ENCODE results near the gene SLC4A4.
A peak's percentile ranks its signal among the peaks of the same experiment; 100 is the strongest.

SLC4A4 gene

DNA sequence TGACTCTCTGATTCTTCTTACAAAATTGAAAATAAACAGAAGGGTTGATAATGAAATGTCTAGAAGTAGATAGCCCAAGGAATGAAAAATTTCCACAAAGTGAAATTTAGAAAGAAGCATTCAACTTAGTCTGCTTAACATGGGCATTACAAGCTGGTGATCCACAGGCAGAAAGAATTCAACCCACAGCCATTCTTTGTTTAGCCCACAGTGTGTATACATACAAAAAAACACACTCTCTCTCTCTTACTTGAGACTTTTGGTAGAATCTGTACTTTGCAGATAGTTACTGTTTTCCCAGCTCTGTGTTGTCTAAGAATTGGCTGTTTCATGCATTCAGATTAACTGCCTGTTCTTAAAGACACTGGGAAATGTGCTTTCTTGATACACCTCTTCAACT is 159.8 kb downstream of the SLC4A4 start:
- Histone ChIP-seq H3K27me3 (ENCODE audit: insufficient read depth, low read length) (no peaks in the 10 kb centered on the region), H3K4me1 (ENCODE audit: insufficient read depth, low read length) (no peaks in the 10 kb centered on the region), H3K9me3 (ENCODE audit: insufficient read depth, low read depth, low read length) (no peaks in the 10 kb centered on the region), H3K4me3 (ENCODE audit: low read length) (no peak overlapping the region), H3K36me3 (ENCODE audit: insufficient read depth, low read length) (no peaks in the 10 kb centered on the region), H3K9ac (ENCODE audit: low read depth, low read length) (no peak overlapping the region), H3K27ac (ENCODE audit: low read depth, low read length) (no peak overlapping the region)

DNA sequence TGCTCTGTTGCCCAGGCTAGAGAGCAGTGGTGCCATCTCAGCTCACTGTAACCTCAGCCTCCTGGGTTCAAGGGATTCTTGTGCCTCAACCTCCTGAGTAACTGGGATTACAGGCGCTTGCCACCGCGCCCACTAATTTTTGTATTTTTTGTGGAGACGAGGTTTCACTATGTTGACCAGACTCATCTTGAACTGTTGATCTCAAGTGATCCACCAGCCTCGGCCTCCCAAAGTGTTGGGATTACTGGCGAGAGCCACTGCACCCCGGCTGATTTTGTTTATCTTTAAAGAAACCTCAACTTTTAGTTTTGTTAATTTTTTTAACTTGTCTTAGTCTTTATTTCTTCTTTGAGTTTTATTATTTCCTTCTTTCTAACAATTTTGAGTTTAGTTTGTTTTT is 163.2 kb downstream of the SLC4A4 start:
- Histone ChIP-seq H3K9me3 (ENCODE audit: insufficient read depth, low read depth, low read length) (no peaks in the 10 kb centered on the region), H3K36me3 (ENCODE audit: insufficient read depth, low read length) (no peaks in the 10 kb centered on the region), H3K27ac (ENCODE audit: low read depth, low read length) (no peak overlapping the region), H3K9ac (ENCODE audit: low read depth, low read length) (no peak overlapping the region), H3K4me1 (ENCODE audit: insufficient read depth, low read length) (no peaks in the 10 kb centered on the region), H3K4me3 (ENCODE audit: low read length) (no peak overlapping the region), H3K27me3 (ENCODE audit: insufficient read depth, low read length) (no peaks in the 10 kb centered on the region)
- WGBS = 98% methylated on average over 7 of the region's 7 CpGs

DNA sequence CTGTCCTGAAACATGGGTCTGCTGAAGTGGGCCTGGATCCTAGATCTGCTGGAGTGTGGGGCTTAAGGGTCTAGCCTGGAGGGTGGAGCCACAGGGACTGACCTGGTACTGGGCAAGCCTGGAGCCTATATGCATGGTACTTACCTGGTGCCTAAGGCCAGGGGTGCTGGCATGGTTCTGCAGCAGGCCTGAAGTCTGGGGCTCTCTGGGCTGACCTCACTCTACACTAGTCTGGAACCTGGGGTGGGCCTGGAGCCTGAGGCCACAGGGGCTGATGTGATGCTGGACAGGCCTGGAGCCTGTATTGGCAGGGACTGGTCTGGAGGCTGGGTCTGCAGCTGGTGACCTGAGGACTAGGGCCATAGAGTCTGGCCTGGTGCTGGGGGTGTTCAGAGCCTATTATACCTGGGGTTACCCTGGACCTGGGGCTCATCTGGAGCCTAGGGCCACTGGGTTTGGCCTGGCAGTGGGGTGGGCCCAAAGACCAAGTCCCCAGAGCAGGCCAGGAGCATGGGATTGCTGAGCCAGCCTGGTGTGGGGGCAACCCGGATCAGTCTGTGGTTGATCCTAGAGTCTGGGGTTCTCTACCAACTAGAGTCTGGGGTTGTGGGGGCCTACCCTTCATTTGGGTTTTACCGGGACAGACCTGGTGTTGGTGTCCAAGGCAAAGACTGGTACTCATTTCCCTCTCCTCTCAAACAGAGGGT is 179.6 kb downstream of the SLC4A4 start:
- Histone ChIP-seq H3K27ac (ENCODE audit: low read depth, low read length) (no peak overlapping the region), H3K9ac (ENCODE audit: low read depth, low read length) (no peak overlapping the region), H3K36me3 (ENCODE audit: insufficient read depth, low read length) (no peaks in the 10 kb centered on the region), H3K4me3 (ENCODE audit: low read length) (no peak overlapping the region), H3K9me3 (ENCODE audit: insufficient read depth, low read depth, low read length) (no peaks in the 10 kb centered on the region), H3K4me1 (ENCODE audit: insufficient read depth, low read length) (no peaks in the 10 kb centered on the region), H3K27me3 (ENCODE audit: insufficient read depth, low read length) (no peaks in the 10 kb centered on the region)
- WGBS = 93% methylated on average over 2 of the region's 2 CpGs

DNA sequence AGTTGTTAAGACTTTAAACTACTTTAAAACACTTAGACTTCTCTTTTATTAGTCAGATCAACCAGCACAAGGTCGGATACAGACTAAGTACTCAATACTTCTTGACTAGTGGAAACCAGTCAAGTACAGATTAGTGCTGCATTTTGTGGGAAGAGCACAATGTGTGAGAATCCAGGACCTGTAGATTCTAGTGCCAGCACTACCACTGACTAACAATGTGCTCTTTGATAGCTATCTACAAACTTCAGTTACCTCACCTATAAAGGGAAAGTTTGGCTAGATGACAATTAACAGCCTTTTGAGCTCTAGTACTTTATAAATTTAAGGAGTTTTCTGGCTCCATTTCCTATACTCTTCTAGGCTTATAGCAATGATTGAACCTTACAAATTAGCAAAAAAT is 181.5 kb downstream of the SLC4A4 start:
- WGBS = 92% methylated on average over 1 of the region's 1 CpG
- H3K27me3 ChIP-seq (ENCODE audit: insufficient read depth, low read length) = no peaks in the 10 kb centered on the region
- no peaks in the 10 kb centered on the region for H3K4me1 ChIP-seq (ENCODE audit: insufficient read depth, low read length)
- H3K9ac ChIP-seq (ENCODE audit: low read depth, low read length) = no peak overlapping the region
- H3K36me3 ChIP-seq (ENCODE audit: insufficient read depth, low read length) = no peaks in the 10 kb centered on the region
- H3K27ac ChIP-seq (ENCODE audit: low read depth, low read length) = no peak overlapping the region
- H3K4me3 ChIP-seq (ENCODE audit: low read length) = no peak overlapping the region
- H3K9me3 ChIP-seq (ENCODE audit: insufficient read depth, low read depth, low read length) = no peaks in the 10 kb centered on the region

DNA sequence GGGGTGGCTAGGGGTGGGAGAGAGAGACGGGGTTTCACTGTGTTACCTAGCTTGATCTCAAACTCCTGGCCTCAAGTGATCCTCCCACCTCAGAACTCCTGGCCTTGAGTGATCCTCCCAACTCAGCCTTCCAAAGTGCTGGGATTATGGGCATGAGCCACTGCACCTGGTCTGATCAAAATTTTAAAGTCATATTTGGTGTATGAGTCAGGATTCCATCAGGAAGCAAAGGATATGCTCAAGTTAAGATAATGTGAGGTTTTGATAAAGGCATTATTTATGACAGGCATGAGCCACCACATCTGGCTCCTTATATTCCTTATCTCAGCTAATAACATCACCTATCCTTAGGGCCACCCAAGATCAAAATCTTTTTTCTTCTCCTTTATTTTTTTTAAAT is 182.0 kb downstream of the SLC4A4 start:
- Histone ChIP-seq H3K4me3 (ENCODE audit: low read length) (no peak overlapping the region), H3K36me3 (ENCODE audit: insufficient read depth, low read length) (no peaks in the 10 kb centered on the region), H3K4me1 (ENCODE audit: insufficient read depth, low read length) (no peaks in the 10 kb centered on the region), H3K9ac (ENCODE audit: low read depth, low read length) (no peak overlapping the region), H3K9me3 (ENCODE audit: insufficient read depth, low read depth, low read length) (no peaks in the 10 kb centered on the region), H3K27me3 (ENCODE audit: insufficient read depth, low read length) (no peaks in the 10 kb centered on the region), H3K27ac (ENCODE audit: low read depth, low read length) (no peak overlapping the region)
- WGBS = no CpG with 5 or more reads among the region's 1 CpG

DNA sequence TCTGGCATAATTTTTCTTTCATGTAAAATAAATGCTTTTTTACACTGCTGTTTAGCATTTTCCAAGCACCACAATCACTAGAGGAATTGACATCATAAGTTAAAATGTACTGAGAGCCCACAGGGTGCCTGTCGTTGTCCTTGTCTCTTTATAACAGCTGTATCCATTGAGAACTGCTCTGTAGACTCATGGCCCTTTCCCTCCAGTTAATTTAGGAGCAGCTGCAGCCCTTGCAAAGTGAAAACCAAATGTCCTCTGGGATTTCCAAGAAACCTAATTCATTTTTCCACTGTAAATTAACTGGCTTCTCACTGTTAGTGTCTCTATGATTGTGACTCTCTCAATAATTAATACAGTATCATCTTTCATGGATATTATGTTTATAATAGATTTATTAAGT is 185.9 kb downstream of the SLC4A4 start:
- Histone ChIP-seq H3K4me3 (ENCODE audit: low read length) (no peak overlapping the region), H3K27ac (ENCODE audit: low read depth, low read length) (no peak overlapping the region), H3K4me1 (ENCODE audit: insufficient read depth, low read length) (peaks cover 3% of the 10 kb centered on the region), H3K9me3 (ENCODE audit: insufficient read depth, low read depth, low read length) (no peaks in the 10 kb centered on the region), H3K27me3 (ENCODE audit: insufficient read depth, low read length) (no peaks in the 10 kb centered on the region), H3K36me3 (ENCODE audit: insufficient read depth, low read length) (no peaks in the 10 kb centered on the region), H3K9ac (ENCODE audit: low read depth, low read length) (no peak overlapping the region)
- 65% methylated on average over 1 of the region's 1 CpG for WGBS

DNA sequence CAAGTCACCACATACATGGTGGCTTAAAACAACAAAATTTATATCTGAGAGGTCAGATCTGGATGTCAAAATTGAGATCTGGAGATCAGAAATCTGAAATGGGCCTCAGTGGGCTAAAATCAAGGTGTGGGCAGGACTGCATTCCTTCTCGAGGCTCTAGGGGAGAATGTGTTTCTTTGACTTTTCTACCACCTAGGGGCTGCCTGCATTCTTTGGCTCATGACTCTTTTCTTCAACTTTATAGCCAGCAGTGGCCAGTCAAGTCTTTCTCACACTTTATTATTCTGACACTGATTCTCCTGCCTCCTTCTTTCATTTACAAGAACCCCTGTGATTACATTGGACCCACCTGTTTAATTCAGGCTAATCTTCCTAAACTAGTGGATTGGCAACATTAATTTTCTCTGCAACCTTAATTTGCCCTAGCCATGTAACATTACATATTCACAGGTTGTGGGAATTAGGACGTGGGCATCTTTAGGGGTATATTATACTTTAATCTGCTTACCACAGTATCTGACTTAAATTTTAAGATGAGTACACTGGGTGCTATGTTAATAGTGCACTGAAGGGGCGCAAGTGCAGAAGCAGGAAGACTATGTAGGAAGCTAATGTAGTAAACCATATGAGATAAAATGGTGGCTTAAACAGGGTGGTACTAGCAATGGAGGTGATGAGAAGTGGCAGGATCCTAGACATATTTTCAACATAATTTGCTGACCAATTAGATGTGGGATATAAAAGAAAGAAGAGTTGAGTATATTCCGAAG is 188.0 kb downstream of the SLC4A4 start:
- Histone ChIP-seq H3K9ac (ENCODE audit: low read depth, low read length) (no peak overlapping the region), H3K9me3 (ENCODE audit: insufficient read depth, low read depth, low read length) (no peaks in the 10 kb centered on the region), H3K4me1 (ENCODE audit: insufficient read depth, low read length) (peaks cover 3% of the 10 kb centered on the region), H3K27me3 (ENCODE audit: insufficient read depth, low read length) (no peaks in the 10 kb centered on the region), H3K4me3 (ENCODE audit: low read length) (no peak overlapping the region), H3K27ac (ENCODE audit: low read depth, low read length) (0 out of 2 replicates have a peak overlapping the region, but pooled peaks have one; percentile 17), H3K36me3 (ENCODE audit: insufficient read depth, low read length) (no peaks in the 10 kb centered on the region)
- 69% methylated on average over 3 of the region's 4 CpGs for WGBS

DNA sequence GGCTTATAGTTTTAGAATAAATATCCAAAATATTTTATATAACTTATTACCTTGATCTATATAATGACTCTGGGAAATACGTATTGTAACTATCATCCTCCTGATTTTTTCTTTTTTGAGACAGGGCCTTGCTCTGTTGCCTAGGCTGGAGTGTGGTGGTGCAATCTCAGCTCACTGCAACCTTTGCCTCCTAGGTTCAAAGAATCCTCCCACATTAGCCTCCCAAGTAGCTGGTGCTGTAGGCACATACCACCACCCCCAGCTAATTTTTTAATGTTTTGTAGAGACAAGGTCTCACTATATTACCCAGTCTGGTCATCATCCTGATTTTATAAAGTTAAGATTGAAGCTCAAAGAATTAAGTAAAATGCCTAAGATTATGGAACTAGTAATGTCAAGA is 193.6 kb downstream of the SLC4A4 start:
- Histone ChIP-seq H3K9me3 (ENCODE audit: insufficient read depth, low read depth, low read length) (no peaks in the 10 kb centered on the region), H3K4me1 (ENCODE audit: insufficient read depth, low read length) (no peaks in the 10 kb centered on the region), H3K27ac (ENCODE audit: low read depth, low read length) (no peak overlapping the region), H3K9ac (ENCODE audit: low read depth, low read length) (no peak overlapping the region), H3K27me3 (ENCODE audit: insufficient read depth, low read length) (no peaks in the 10 kb centered on the region), H3K4me3 (ENCODE audit: low read length) (no peak overlapping the region), H3K36me3 (ENCODE audit: insufficient read depth, low read length) (no peaks in the 10 kb centered on the region)
- WGBS = 100% methylated on average over 1 of the region's 1 CpG

DNA sequence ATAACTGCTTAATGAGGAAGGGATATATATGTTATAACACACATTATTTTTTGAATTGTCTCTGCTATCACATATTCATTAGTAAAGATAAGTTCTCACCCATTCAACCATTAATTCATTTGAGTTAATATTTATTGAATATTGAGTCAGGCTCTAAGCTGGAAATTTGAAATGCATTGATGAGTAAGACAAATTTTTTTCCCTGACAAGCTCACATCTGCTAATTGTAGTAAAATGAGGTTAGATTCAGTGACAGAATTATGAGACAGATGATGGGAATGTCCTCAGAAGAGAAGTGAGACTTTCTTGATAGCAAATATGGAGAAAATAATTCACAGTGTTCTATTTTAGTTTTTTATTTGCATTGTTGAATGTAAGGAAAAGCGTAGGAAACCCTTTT is 194.3 kb downstream of the SLC4A4 start:
- 100% methylated on average over 1 of the region's 1 CpG for WGBS
- Histone ChIP-seq H3K27me3 (ENCODE audit: insufficient read depth, low read length) (no peaks in the 10 kb centered on the region), H3K9ac (ENCODE audit: low read depth, low read length) (no peak overlapping the region), H3K9me3 (ENCODE audit: insufficient read depth, low read depth, low read length) (no peaks in the 10 kb centered on the region), H3K4me1 (ENCODE audit: insufficient read depth, low read length) (no peaks in the 10 kb centered on the region), H3K36me3 (ENCODE audit: insufficient read depth, low read length) (no peaks in the 10 kb centered on the region), H3K4me3 (ENCODE audit: low read length) (no peak overlapping the region), H3K27ac (ENCODE audit: low read depth, low read length) (no peak overlapping the region)

DNA sequence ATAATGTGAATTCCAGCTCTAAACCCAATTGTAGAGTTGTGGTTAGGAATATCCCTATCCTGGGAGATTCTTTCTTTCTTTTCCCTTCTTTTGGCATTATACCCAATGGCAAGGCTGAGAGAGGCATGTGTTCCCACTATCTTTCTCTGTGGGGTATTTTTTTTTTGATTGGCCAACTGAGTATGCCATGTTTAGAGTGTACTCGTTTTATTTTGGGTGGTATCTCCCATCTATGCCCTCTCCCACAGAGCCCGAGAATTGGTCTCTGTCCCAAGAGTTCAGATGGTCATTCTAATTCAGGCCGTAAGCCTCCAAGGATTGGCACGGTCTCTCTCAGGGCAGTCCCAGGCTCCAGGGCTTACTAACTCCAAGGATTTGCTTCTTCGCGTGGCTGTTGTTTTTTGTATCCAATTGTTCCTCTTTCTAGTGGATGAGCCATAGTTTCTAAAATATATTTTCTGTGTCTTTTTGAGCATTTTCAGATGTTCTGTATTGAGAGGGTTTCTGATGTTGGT is 198.8 kb downstream of the SLC4A4 start:
- no peak overlapping the region for H3K4me3 ChIP-seq (ENCODE audit: low read length)
- 97% methylated on average over 6 of the region's 6 CpGs for WGBS
- no peaks in the 10 kb centered on the region for H3K9me3 ChIP-seq (ENCODE audit: insufficient read depth, low read depth, low read length)
- no peak overlapping the region for H3K27ac ChIP-seq (ENCODE audit: low read depth, low read length)
- H3K27me3 ChIP-seq (ENCODE audit: insufficient read depth, low read length) = no peaks in the 10 kb centered on the region
- no peak overlapping the region for H3K9ac ChIP-seq (ENCODE audit: low read depth, low read length)
- no peaks in the 10 kb centered on the region for H3K36me3 ChIP-seq (ENCODE audit: insufficient read depth, low read length)
- H3K4me1 ChIP-seq (ENCODE audit: insufficient read depth, low read length) = no peaks in the 10 kb centered on the region

DNA sequence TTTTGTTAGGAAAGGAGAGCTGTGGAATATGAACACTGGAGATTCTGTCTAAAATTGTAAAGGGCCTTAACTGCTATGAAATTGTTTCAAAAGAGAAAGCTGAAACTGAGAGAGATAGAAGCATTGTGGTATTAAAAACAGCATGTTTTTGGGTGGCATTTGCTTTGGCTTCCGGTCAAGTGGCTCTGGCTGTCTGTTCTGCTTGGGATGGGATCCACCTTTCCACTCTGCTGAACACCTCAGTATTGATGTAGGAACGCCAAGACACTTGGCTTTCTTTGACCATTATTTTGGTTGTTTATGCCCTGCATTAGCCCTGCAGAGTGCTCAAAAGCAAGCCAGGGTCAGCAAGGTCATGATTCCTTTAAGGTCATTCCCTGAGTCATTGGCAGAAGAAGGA is 199.7 kb downstream of the SLC4A4 start:
- 92% methylated on average over 2 of the region's 2 CpGs for WGBS
- Histone ChIP-seq H3K4me1 (ENCODE audit: insufficient read depth, low read length) (no peaks in the 10 kb centered on the region), H3K36me3 (ENCODE audit: insufficient read depth, low read length) (no peaks in the 10 kb centered on the region), H3K27ac (ENCODE audit: low read depth, low read length) (no peak overlapping the region), H3K9ac (ENCODE audit: low read depth, low read length) (no peak overlapping the region), H3K27me3 (ENCODE audit: insufficient read depth, low read length) (no peaks in the 10 kb centered on the region), H3K9me3 (ENCODE audit: insufficient read depth, low read depth, low read length) (no peaks in the 10 kb centered on the region), H3K4me3 (ENCODE audit: low read length) (no peak overlapping the region)

Measured in HUES64 (cell line).